Right lobe of liver (tissue), 6 donors: Measurements from ENCODE around the gene BCO2. TPM values are rescaled to one million over a fixed set of nuclear protein-coding genes. Genes with fewer than 3 reads are reported as not detected.

Experiments
- ATAC-seq, 4 donors: fragments of 200-7000 bp; cut with Tn5 transposase; one replicate each; pipeline ENCODE4 v1.9.1; 2020; ENCODE audit warnings: mild to moderate bottlenecking in 4 of 4, moderate library complexity in 4 of 4
- DNase-seq, 3 donors: peaks; one replicate each; pipeline ENCODE4 v3.0.0-alpha.2; 2020
- H3K27ac ChIP-seq, 3 donors: fragments of 200-600 bp; one replicate each; pipeline ENCODE4 v1.8.0; 2022
- H3K27me3 ChIP-seq, 2 donors: fragments of 200-600 bp; one replicate each; pipeline ENCODE4 v1.8.0; 2022
- H3K36me3 ChIP-seq, 4 donors: fragments of 200-600 bp; sonication (generic) in 1 of 4; one replicate each; pipeline versions ENCODE4 v1.5.1 to v1.8.0; 2017 to 2022; ENCODE audit warnings: control low read depth in 1 of 4
- H3K4me1 ChIP-seq, 4 donors: fragments of 200-600 bp; sonication (generic) in 1 of 4; one replicate each; pipeline versions ENCODE4 v1.5.1 to v1.8.0; 2017 to 2022; ENCODE audit warnings: control low read depth in 1 of 4
- H3K4me3 ChIP-seq, 3 donors: fragments of 200-600 bp; one replicate each; pipeline ENCODE4 v1.8.0; 2022
- H3K9me3 ChIP-seq, 4 donors: fragments of 200-600 bp; sonication (generic) in 1 of 4; one replicate each; pipeline versions ENCODE4 v1.5.1 to v1.8.0; 2017 to 2022; ENCODE audit warnings: control low read depth in 1 of 4
- CTCF ChIP-seq, 4 donors: fragments of 200-600 bp in 3 of 4; fragments of 450-650 bp in 1 of 4; IDR thresholded peaks; one replicate each; pipeline versions ENCODE4 v1.5.1 to v1.8.0; 2016 to 2022; ENCODE audit warnings: antibody characterized with exemption in 4 of 4, mild to moderate bottlenecking in 2 of 4
- POLR2A ChIP-seq: fragments of 450-650 bp; IDR thresholded peaks from one replicate; pipeline ENCODE4 v1.6.1; 2017; ENCODE audit warnings: antibody characterized with exemption, mild to moderate bottlenecking
- WGBS: methylation state at CpG from one replicate; pipeline ENCODE4 v1.1.6; 2018; ENCODE audit warnings: low coverage, low lambda C conversion rate; ENCODE audit not compliant: insufficient coverage; ENCODE audit errors: missing lambda C conversion rate; 5-methylcytosine and 5-hydroxymethylcytosine counted together
- intact Hi-C, 2 donors: fragments of 100-400 bp; cut with DNase I; formaldehyde crosslinking; loops; one replicate each; pipeline versions ENCODE4 v1.11.2 to v1.14.1; 2022
- total RNA-seq, 6 experiments: library from RNA; depleted of rRNA in 2 of 6; stranded (reverse); fragments of >200 nt in 2 of 6; fragmentation: NEBNext Ultra II Directional in 3 of 6; extraction: Animal tissue kit (Norgen Biotek cat#: 25700) in 3 of 6; gene quantifications; one replicate each; pipeline versions ENCODE4 v1.1.0 to v1.2.4, GENCODE V29; 2016 to 2023
- donor health status: DM: no; HTN: yes; CAD: no.
- donor health status: DM: no; HTN: no; CAD: no.
- donor health status: DM: no; HTN: no; CAD: no.
- donor health status: DM: no; HTN: yes; CAD: no.
- donor health status: DM: no; HTN: yes; CAD: no.

BCO2 gene
- total RNA-seq, 6 experiments from 2014 or later, result 33.3 to 118 (median 75.5) TPM

GRCh38 chr11:112212710-112213109 is 37.4 kb downstream of the BCO2 start:
- Histone ChIP-seq H3K27ac (peak overlapping the region in 2 of 3 donors; percentile 80 to 96), H3K9me3 (no peaks in the 10 kb centered on the region), H3K36me3 (peaks cover 0 to under 1% (median 0%) of the 10 kb centered on the region in 4 donors), H3K27me3 (no peaks in the 10 kb centered on the region), H3K4me3 (no peak overlapping the region), H3K4me1 (peaks cover 0 to 77% (median 18%) of the 10 kb centered on the region in 4 donors)
- intact Hi-C loops, result no loop called here
- ATAC-seq (no peak), DNase-seq (no peak)
- TF ChIP-seq CTCF (IDR thresholded peaks at IDR 0.05), result no peak
- no peak for TF ChIP-seq POLR2A

GRCh38 chr11:112213753-112214152 is 38.4 kb downstream of the BCO2 start:
- intact Hi-C loops, result no loop called here

GRCh38 chr11:112215621-112216020 is 40.3 kb downstream of the BCO2 start:
- intact Hi-C loops, result loop anchor here in 1 of 2 donors (5.0 kb wide), 1 partner anchor 67 kb away; no protein-coding TSS in a partner anchor
- no peak for DNase-seq

More at GRCh38 chr11:112213753-112214152, 38.4 kb downstream of the BCO2 start:
- DNase-seq (peak in 1 of 3 donors; percentile 59), ATAC-seq (peak; percentile 62 to 77 (median 68))
- Histone ChIP-seq H3K36me3 (no peaks in the 10 kb centered on the region), H3K9me3 (no peaks in the 10 kb centered on the region), H3K4me3 (no peak overlapping the region), H3K4me1 (peaks cover 0 to 77% (median 19%) of the 10 kb centered on the region in 4 donors), H3K27me3 (no peaks in the 10 kb centered on the region), H3K27ac (peak overlapping the region; percentile 45 to 96 (median 80))
- TF ChIP-seq CTCF (IDR thresholded peaks at IDR 0.05) (no peak), POLR2A (peak; percentile 29)
- WGBS, result 27% methylated on average over 4 of the region's 4 CpGs

GRCh38 chr11:112216561-112217105 is 41.3 kb downstream of the BCO2 start:
- intact Hi-C loops, result loop anchor here in 1 of 2 donors (5.0 kb wide), 1 partner anchor 66 kb away; no protein-coding TSS in a partner anchor
- Histone ChIP-seq H3K27me3 (no peaks in the 10 kb centered on the region), H3K4me3 (no peak overlapping the region), H3K36me3 (no peaks in the 10 kb centered on the region), H3K9me3 (no peaks in the 10 kb centered on the region), H3K4me1 (peaks cover 2 to 78% (median 26%) of the 10 kb centered on the region in 4 donors), H3K27ac (peak overlapping the region; percentile 52 to 96 (median 82))
- TF ChIP-seq CTCF (IDR thresholded peaks at IDR 0.05), result no peak
- no peak for TF ChIP-seq POLR2A
- ATAC-seq (peak; percentile 53 to 80 (median 72)), DNase-seq (peak in 2 of 3 donors; percentile 65 to 74)
- WGBS, result 33% methylated on average over 1 of the region's 1 CpG

More at GRCh38 chr11:112215621-112216020, 40.3 kb downstream of the BCO2 start:
- Histone ChIP-seq H3K27ac (peak overlapping the region; percentile 45 to 96 (median 80)), H3K36me3 (no peaks in the 10 kb centered on the region), H3K4me3 (no peak overlapping the region), H3K27me3 (no peaks in the 10 kb centered on the region), H3K4me1 (peaks cover 0 to 78% (median 24%) of the 10 kb centered on the region in 4 donors), H3K9me3 (no peaks in the 10 kb centered on the region)
- TF ChIP-seq CTCF (IDR thresholded peaks at IDR 0.05), result no peak
- no peak for TF ChIP-seq POLR2A
- 72% methylated on average over 6 of the region's 6 CpGs for WGBS
- no peak for ATAC-seq
